NCI-H128 (cell line): ENCODE measurements around the gene HIVEP1.

Source experiments
- DNase-seq: peaks from one replicate; lab custom pipeline; 2025; ENCODE audit not compliant: unreplicated experiment; lab: John Stamatoyannopoulos, UW

The HIVEP1 gene

GRCh38 chr6:12181481-12181880 lies 169.4 kb downstream of the HIVEP1 start:
- DNase-seq, result no peak

- DNase-seq, result no peak
Measured at GRCh38 chr6:12182676-12183075, 170.6 kb downstream of the HIVEP1 start.

DNA sequence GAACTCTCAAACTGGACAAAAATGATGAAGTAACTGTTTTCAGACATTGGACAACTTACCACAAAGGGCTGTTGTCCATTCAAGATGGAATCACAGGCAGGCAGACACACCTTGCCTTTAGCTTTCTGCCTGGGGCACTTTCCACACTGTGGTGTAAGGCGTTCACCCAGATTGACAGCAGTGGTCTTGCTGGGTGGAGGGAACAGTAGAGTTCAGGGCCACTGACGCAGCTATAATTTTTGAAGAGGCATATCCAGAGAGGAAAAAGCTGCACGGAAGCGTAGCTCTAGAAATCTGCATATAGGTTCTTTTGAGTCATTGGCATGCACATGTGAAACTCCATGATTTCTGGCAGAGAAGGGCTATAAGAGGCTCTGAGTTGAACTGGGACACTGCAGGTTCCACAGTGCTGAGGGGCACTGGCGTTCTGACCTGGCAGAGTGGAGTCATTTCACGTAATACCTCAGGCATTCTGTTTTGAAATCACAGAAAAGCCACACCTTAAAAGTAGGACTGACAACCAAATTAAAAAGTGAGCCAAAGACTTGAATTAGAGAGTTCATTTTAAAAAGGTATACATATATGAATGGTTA lies 173.1 kb downstream of the HIVEP1 start:
- no peak for DNase-seq

GRCh38 chr6:12186528-12186927 lies 174.4 kb downstream of the HIVEP1 start:
- DNase-seq, result no peak

DNA sequence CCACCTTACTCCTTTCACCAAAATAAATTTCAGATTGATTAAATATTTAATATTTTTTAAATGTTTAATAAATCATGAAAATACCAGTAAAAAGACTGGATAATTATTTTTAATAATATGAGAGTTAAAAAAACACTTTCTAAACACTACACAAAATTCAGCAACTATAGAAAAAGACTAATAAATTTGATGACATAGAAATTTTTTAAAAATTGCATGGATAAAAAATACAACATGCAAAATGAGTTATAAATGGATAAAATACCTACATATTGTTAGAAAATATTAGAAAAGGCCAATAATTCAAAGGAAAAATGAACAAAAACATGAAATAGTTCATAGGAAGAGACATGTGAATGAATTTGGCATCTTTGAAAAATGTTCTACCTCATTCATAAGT lies 177.0 kb downstream of the HIVEP1 start:
- DNase-seq, result no peak

- DNase-seq, result no peak
Measured at GRCh38 chr6:12189661-12190060, 177.5 kb downstream of the HIVEP1 start.

DNA sequence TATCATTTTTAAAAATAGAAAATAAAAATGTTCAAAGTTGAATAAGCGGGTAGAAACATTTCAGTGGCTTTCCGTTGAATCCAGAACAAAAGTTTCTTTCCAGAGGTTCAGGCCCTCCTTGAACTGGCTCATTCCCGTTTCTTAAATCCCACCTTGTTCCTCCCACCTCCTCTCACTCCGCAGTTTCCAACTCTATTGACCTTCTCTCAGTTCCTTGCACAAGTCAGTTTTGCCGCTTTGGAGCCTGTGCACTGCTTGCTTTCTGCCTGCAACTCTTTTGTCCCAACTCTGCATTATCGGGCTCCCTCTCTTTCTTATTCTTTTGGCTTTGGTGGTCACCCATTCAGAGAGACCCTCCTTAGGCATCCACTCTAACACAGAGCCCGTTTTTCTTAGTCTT lies 178.1 kb downstream of the HIVEP1 start:
- no peak for DNase-seq

DNA sequence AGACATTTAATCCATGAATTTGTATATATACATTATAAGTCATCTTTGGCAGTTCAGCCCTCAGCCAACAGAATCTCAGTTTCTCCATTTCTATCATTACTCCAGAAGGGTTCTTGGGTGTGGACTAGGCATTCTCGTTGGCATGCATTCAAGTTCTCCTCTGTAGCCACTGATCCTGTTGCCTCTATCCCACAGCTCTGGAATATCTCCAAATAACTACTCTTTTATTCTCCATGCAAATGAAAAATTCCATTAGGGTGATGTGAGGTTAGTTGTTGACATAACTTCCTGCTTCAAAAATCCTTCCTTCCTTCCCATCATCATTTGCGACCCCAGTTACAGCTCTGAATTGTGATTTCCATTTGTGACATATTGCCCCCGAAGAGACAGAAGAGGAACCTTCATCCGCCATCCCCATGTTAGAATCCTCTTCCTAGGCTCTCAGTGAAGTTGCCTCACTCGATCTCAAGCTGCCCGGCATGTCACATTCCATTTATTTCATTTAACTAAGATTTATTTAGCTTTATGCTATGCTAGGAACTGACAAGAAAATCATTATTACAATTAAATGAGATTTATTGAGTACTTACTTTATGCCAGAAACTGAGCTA lies 184.3 kb downstream of the HIVEP1 start:
- DNase-seq, result no peak

GRCh38 chr6:12198851-12199250 lies 186.7 kb downstream of the HIVEP1 start:
- no peak for DNase-seq

GRCh38 chr6:12200015-12200564 lies 188.0 kb downstream of the HIVEP1 start:
- DNase-seq, result no peak

GRCh38 chr6:12200761-12201160 lies 188.6 kb downstream of the HIVEP1 start:
- DNase-seq, result no peak

- DNase-seq, result no peak
Measured at GRCh38 chr6:12203001-12203400, 190.9 kb downstream of the HIVEP1 start.

DNA sequence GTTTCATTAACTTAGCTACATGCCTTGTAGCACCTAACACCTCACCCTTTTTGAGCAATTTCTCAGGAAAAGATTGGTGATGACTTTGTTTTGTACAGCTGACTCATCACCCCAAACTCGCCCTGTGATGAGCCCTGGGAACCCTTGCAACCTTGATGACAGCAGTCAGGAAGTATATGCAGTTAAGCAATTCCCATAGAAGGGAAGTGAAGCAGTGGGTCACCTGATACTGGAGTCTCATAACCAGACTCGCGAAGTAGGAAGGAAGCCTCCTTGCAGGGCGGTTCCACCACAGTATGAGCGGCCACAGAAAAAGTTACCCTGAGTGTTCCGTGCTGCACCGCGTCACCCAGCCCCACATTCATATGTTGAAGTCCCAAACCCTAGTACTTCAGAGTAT lies 196.1 kb downstream of the HIVEP1 start:
- DNase-seq, result no peak

GRCh38 chr6:12208673-12209072 lies 196.6 kb downstream of the HIVEP1 start:
- DNase-seq, result no peak
